ENCODE results near the gene CEP162.
"Not testable (repeated sequence)": the region's sequence is repeated elsewhere in the genome, so short reads cannot be mapped to it uniquely, and the experiment has no call there.

The CEP162 gene

DNA sequence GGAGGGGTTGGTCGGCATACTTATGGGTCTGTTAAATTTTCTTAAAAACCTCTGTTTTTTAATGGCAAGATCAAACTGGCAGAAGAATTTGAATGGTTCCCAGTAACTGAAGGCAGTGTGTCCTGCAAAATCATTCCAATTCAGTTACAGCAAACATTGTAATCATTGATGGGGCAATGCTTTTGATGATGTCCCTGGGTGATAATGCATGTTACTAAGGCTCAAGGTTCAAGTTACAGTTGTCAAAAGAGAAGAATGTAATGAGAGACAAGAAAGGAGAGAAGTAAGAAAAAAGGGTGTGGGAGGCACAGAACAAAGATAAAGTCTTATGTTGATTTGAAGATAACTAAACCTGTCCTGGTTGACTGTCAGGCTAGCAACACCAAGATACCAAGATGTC, 54.9 kb downstream of the CEP162 start:
- no peak for DNase-seq
- intact Hi-C loops (cut with DNase I): no loop called here

DNA sequence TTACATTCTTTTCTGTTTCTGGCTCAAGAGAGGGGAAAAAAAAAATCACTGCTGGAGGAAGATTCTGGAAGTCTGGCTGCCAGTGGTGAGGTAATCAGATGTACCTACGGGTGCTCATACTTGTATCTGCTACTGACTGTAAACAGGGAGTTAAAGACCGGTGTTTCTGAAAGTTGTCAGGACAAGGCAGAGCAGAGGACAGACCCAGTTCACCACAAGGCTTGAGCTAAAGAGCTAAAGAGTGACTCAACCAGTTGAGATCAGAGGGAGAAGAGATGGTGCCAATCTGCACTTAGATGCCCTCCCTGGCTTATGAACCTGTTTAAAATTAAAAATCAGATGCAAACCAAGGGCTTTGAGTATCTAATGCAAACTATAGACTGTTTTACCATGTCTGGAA, 55.4 kb downstream of the CEP162 start:
- no peak for DNase-seq
- intact Hi-C loops (cut with DNase I): no loop called here

DNA sequence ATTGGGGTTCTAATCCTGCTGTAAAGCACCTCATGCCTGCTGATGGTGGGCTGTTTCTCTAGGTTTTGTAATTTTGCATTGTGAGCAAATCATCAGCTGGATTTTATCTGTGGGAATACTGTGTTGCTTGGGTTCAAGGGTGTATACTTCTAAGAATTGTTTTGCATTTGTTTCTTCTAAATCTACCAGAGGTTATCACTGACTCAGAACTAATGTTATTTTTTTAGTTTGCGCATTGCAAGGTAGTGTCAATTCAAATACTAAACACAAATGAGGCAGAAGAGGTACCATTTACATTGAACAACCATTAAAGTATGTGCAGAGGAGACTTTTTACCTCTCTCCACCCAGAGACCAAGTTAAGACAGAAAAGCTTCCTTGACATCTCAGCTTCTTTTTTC, 60.0 kb downstream of the CEP162 start:
- intact Hi-C loops (cut with DNase I): no loop called here
- no peak for DNase-seq

DNA sequence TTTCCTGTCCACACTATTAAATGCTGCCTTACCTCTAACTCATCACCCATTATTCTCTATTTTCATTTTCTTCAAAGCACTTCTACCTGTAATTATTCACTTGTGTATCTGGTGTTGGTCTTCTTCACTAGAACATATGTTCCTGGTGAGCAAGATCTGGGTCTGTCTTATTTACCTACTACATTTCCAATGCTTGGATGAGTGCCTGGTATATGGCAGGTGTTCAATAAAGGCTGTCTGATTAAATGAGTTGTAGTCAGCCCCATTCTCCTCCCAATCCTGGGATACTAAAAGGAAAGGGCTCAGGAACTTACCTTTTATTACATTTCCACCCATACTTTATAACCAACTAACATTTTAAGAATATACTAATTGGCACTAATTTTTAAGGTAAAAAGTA, 61.0 kb downstream of the CEP162 start:
- DNase-seq: no peak
- intact Hi-C loops (cut with DNase I): no loop called here

DNA sequence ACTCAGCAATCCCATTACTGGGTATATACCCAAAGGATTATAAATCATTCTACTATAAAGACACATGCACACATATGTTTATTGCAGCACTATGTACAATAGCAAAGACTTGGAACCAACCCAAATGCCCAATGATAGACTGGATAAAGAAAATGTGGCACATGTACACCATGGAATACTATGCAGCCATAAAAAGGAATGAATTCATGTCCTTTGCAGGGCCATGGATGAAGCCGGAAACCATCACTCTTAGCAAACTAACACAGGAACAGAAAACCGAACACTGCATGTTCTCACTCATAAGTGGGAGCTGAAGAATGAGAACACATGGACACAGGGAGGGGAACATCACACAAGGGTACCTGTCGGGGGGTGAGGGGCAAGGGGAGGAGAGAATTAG, 63.1 kb downstream of the CEP162 start:
- intact Hi-C loops (cut with DNase I): not testable (repeated sequence)

DNA sequence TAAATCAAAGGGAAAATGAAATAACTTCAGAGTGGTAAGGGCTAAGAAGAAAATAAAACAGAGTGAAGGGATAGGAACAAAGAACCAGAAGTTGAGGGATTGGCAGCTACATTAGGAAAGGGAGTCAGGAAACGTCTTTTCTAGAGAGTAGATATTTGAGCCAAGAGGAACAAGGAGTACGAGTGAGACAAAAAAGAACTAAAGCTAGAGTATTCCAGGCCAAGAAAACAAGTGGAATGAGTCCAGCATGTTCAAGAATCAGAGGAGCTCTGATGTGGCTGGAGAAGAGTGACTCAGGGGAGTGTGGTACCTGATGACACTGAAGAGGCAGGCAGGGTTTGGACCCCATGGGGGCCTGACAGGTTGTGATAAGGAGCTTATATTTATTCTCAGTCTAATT, 66.3 kb downstream of the CEP162 start:
- peak in 2 of 42 donors; percentile 1 to 38 for DNase-seq
- intact Hi-C loops (cut with DNase I): no loop called here

More for the DNA sequence above, 63.1 kb downstream of the CEP162 start:
- not testable (repeated sequence) for DNase-seq

DNA sequence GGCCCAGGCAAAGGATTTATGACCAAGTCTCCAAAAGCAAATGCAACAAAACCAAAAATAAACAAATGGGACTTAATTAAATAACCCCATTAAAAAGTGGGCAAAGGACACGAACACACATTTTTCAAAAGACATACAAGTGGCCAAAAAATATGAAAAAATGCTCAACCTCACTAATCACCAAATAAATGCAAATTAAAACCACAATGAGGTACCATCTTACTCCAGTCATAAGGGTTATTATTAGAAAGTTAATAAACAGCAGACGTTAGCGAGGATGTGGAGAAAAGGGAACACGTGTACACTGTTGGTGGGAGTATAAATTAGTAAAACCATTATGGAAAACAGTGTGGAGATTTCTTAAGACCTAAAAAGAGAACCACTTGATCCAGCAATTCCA, 71.1 kb downstream of the CEP162 start:
- intact Hi-C loops (cut with DNase I): no loop called here
- no peak for DNase-seq

DNA sequence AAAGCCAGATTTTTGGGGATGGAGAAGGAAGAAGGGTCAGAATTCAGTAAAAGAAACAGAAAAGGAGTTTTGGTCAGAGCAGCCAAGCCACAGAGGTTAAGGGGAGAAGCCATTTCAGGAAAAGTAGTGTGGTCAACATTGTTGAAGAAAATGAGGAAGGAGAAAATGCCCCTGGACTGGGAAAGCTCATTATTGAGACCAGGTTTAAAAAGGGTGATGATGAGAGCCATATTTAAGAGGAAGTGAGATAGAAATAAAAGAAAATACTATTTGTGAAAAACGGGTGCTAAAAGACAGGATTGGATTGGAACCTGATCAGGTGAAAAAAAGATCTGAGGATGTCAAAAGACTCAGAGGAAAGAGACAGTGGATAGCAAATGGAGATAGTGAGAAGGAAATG, 75.8 kb downstream of the CEP162 start:
- DNase-seq: no peak
- intact Hi-C loops (cut with DNase I): no loop called here

DNA sequence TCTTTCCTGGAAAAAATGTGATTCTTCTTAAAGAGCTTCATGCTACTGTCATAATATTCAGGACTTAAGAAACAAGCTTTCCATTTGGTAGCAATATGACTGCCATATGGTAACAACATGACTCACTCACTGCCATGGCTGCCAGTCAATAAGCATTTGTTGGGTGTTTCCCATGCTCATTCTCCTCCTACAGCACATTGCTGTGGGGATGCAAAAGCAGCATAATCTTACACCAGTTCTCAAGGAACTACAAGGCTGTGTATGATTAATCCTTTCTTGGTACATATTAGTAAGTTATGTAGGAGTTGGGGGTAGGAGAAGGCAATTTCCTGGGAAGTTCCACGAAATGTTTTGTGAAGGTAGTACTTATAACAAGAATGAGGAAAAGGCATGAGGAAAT, 76.7 kb downstream of the CEP162 start:
- DNase-seq: peak in 13 of 42 donors; percentile 3 to 45 (median 14)
- intact Hi-C loops (cut with DNase I): no loop called here

DNA sequence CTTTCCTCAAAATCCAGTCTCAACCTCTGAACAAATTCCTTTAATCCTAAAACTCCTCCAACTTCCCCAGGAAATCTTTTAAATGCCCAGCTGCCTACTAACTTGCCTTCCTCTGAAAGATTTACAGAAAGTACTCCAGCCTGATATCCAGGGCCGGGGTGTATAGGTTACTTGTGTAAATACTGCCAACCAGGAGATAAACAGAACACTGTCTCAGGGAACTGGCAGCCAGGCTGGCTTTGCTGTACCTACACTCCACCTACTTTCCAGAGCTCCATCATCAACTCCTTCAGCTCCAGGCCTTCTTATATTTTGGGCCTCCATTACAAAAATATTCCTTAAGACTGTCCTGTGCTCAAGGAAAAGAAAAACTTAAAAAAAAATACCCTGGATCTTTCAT, 85.9 kb downstream of the CEP162 start:
- intact Hi-C loops (cut with DNase I): no loop called here
- DNase-seq: no peak

DNA sequence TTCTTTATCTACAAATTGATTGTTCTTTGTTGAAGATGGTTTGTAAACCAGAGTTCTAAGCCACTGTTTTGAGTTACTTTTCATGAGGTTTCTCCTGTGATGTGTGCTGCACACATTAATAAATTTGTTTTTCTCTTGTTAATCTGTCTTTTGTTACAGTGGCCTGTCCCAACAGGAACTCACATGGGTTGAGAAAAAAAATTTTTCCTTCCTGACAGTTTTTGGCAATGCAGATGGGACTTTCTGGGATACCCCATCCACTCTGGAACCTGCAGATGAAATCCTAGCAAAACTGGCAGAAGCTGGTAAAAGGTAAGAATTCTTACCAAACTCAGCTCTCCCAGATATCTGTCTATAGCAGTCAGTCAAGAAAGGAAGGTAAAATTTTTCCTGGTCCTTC, 88.1 kb downstream of the CEP162 start:
- intact Hi-C loops (cut with DNase I): no loop called here
- no peak for DNase-seq

DNA sequence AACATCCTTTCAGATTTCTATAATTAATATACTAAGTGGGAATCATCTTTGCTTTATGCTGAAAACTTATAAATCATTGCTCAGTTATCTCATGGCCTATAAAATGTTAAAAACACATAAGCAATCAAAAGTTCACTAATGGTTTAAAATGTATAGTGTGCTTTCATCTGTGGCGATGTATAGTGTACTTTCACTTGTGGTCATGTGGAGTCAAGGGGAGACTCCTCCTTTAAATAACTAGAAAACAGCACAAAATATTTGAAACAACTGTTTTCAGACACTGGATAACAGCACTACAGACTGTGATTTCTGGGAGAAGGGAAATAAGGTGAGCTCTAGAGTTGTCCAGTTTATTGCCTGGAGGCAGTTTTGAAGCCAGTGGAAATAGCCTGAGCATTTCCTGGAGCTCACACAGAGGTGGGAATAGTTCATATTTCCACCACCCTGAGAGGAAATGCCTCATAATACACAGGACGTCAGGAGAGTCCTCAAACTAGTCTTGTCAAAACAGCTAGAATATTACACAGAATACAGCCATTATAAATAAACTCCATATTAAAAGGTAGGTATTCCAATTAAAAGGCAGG, 89.4 kb downstream of the CEP162 start:
- intact Hi-C loops (cut with DNase I): no loop called here
- no peak for DNase-seq

DNA sequence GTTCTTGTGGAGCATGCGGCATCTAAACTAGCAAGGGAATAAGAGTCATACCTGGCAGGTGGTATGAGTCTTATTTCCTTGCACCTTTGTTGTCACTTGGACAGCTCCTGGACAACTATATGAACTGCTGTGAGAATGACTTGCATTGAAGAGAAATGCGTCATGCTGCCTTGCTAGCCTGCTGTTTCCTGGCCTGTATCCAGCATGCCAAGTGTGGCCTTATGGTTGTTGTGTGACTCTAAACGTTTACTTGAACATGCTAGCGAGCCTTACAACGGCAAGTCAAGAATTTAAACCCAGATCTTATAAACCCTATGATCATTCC, 90.4 kb downstream of the CEP162 start:
- intact Hi-C loops (cut with DNase I): no loop called here
- DNase-seq: no peak

DNA sequence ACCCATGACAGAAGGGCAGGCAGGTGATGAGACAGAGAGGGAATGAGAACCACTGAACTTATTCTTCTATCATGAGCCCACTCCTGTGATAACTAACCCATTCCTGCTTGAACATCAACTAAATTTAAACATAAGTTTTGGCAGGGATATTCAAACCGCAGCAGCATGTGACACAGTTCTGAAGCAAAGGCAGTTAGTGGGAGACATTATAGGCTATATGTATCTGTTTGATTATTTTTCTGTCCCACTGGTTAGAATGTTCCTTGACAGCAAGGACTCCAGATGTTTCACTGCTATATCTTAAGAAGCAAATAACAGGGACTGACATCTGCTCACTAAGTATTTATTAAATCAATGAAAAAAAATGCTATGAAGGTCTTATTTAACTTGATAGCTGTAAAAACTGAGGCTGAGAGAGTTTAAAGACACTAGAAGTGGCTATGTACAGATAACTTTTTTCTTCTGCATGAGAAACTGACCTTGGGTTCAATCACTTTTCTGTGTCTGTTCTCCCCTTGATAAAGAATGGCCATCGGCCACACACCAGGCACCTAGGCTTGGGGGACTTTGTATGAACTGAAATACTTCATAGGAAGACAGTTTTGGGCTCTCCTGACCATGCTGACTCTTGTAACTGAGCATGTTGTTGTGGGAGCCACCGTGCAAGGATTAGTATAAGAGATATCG, 90.9 kb downstream of the CEP162 start:
- intact Hi-C loops (cut with DNase I): no loop called here
- no peak for DNase-seq

DNA sequence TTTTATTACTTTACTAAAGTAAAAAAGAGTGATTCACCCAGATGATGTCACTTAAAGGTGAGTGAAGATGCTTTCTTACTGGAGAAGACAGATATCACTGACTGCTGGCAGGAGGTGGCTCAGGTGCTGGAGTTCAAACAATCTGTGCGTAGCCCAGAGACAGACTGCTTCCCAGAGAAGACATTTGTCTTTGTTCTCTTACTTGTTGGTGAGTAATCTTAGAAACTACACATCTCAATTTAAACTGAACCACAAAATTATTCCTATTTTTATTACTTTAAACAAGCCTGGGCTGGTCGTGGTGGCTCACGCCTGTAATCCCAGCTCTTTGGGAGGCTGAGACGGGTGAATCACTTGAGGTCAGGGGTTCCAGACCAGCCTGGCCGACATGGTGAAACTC, 92.2 kb downstream of the CEP162 start:
- DNase-seq: no peak
- intact Hi-C loops (cut with DNase I): no loop called here

DNA sequence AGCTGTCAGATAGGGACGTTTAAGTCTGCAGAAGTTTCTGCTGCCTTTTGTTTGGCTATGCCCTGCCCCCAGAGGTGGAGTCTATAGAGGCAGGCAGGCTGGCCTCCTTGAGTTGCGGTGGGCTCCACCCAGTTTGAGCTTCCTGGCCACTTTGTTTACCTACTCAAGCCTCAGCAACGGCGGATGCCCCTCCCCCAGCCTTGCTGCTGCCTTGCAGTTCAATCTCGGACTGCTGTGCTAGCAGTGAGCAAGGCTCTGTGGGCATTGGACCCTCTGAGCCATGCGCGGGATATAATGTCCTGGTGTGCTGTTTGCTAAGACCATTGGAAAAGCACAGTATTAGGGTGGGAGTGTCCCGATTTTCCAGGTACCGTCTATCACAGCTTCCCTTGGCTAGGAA, 94.1 kb downstream of the CEP162 start:
- intact Hi-C loops (cut with DNase I); DNase-seq: not testable (repeated sequence)

DNA sequence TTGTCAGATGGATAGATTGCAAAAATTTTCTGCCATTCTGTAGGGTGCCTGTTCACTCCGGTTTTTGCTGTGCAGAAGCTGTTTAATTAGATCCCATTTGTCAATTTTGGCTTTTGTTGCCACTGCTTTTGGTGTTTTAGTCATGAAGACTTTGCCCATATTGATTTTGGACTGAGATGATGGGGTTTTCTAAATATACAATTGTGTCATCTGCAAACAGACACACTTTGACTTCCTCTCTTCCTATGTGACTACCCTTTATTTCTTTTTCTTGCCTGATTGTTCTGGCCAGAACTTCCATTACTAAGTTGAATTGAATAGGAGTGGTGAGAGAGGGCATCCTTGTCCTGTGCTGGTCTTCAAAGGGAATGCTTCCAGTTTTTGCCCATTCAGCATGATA, 97.9 kb downstream of the CEP162 start:
- DNase-seq; intact Hi-C loops (cut with DNase I): not testable (repeated sequence)

DNA sequence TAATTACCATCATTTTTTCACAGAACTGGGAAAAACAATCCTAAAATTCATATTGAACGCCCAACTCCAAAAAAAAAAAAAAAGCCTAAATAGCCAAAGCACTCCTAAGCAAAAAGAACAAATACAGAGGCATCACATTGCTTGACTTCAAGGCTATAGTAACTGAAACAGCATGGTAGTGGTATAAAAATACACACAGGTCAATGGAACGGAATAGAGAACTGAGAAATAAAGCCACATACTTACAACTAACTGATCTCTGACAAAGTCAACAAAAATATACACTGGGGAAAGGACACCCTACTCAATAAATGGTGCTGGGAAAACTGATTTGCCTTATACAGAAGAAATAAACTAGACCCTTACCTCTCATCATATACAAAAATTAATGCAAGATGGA, 104.3 kb downstream of the CEP162 start:
- DNase-seq: no peak
- intact Hi-C loops (cut with DNase I): no loop called here

DNA sequence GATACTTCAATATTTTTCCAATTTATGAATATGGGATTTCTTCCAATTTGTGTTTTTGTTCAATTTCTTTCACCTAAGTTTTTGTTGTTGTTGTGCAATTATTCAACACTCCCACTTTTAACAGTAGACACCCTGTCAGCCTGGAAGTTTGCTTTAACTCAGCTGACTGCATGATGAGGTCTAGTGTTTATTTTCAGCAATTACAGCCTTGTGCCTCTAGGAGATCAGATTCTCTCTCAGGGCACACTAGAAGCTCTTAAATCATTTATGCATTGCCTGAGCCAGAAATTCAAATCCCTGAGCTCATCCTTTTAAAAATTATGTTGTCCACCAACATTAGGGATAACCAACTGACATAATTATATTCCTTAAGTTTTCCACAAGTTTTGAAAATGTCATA, 108.2 kb downstream of the CEP162 start:
- no peak for DNase-seq
- intact Hi-C loops (cut with DNase I): no loop called here

DNA sequence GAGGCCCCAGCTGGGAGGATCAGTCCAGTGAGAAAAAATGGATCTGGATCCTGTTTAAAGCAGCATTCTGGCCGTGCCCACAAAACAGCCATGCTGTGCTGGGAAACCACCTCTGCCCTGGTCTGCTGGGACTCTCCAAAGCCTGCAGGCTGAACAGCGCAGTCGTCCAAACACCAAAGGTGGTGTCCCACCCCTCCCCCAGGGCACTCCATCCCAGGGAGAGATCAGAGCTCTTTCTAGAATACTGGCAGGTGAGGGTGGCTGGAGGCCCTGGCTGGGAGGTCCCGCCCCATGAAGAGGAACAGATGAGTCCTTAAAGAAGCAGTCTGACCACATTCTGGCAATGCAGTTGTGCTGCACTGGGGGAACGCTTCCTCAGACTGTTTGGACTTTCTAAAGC, 109.3 kb downstream of the CEP162 start:
- intact Hi-C loops (cut with DNase I): no loop called here
- DNase-seq: no peak

DNA sequence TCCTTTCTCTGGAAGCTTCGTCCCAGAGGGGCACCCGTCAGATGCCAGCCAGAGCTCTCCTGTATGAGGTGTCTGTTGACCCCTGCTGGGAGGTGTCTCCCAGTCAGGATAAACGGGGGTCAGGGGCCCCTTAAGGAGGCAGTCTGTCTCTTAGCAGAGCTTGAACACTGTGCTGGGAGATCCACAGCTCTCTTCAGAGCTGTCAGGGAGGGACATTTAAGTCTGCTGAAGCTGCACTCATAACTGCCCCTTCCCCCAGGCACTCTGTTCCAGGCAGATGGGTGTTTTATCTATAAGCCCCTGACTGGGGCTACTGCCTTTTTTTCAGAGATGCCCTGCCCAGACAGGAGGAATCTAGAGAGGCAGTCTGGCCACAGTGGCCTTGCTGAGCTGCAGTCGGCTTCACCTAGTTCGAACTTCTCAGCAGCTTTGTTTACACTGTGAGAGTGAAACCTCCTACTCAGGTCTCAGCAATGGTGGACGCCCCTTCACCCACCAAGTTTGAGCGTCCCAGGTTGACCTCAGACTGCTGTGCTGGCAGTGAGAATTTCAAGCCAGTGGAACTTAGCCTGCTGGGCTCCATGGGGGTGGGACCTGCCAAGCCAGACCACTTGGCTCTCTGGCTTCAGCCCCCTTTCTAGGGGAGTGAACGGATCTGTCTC, 112.4 kb downstream of the CEP162 start:
- intact Hi-C loops (cut with DNase I); DNase-seq: not testable (repeated sequence)
